Stomach (tissue), 9 donors: ENCODE data around the gene PLCG2. TPM values are rescaled to one million over a fixed set of nuclear protein-coding genes. Genes with fewer than 3 reads are reported as not detected.
A peak's percentile ranks its signal among the peaks of the same experiment; 100 is the strongest.

Experiments used
- DNase-seq, 2 donors: peaks; one replicate each; pipeline versions ENCODE4 v3.0.0 to v3.0.0-alpha.2; 2013 to 2019
- H3K27ac ChIP-seq, 5 donors: fragments of 200-600 bp in 4 of 5; sonication (generic) in 4 of 5; one replicate each; pipeline ENCODE4 v1.5.1; 2013 to 2019; ENCODE audit warnings: mild to moderate bottlenecking in 1 of 5, moderate library complexity in 1 of 5
- H3K27me3 ChIP-seq, 3 donors: fragments of 200-600 bp; sonication (generic); one replicate each; pipeline ENCODE4 v1.5.1; 2017 to 2019; ENCODE audit warnings: mixed run types in 1 of 3
- H3K36me3 ChIP-seq, 4 donors: fragments of 200-600 bp; sonication (generic); 1 replicate in 3 of 4; 2 replicates in 1 of 4; pipeline ENCODE4 v1.5.1; 2016 to 2019
- H3K4me1 ChIP-seq, 4 donors: fragments of 200-600 bp; sonication (generic); one replicate each; pipeline ENCODE4 v1.5.1; 2016 to 2019
- H3K4me3 ChIP-seq, 4 donors: fragments of 200-600 bp; sonication (generic) in 3 of 4; one replicate each; pipeline ENCODE4 v1.5.1; 2016 to 2019; ENCODE audit warnings: mild to moderate bottlenecking in 1 of 4
- H3K9me3 ChIP-seq, 4 donors: fragments of 200-600 bp; sonication (generic); one replicate each; pipeline ENCODE4 v1.5.1; 2016 to 2019
- EP300 ChIP-seq: sonication (generic); formaldehyde crosslinking; IDR thresholded peaks from one replicate; pipeline ENCODE4 v1.6.1; 2017; ENCODE audit warnings: antibody characterized with exemption
- POLR2AphosphoS5 ChIP-seq, 3 donors: sonication (generic); formaldehyde crosslinking; IDR thresholded peaks; one replicate each; pipeline ENCODE4 v1.6.1; 2016; ENCODE audit warnings: antibody characterized with exemption in 3 of 3
- WGBS, 5 donors: extraction: QIAGEN DNeasy Blood & Tissue Kit in 3 of 5; methylation state at CpG; one replicate each; pipeline versions ENCODE4 v1.1.5 to v1.1.7; 2013 to 2018; 5-methylcytosine and 5-hydroxymethylcytosine counted together
- intact Hi-C: fragments of 100-400 bp; cut with DNase I; formaldehyde crosslinking; loops from one replicate; pipeline ENCODE4 v1.15.1; 2023; ENCODE audit warnings: low total_unique reads
- polyA plus RNA-seq, 3 donors: library from polyadenylated mRNA; stranded (reverse); fragments of 200-250 nt; gene quantifications; one replicate each; pipeline ENCODE4 v1.2.3, GENCODE V29; 2013
- total RNA-seq, 5 donors: library from RNA; depleted of rRNA; stranded (reverse); fragments of >200 nt; gene quantifications; one replicate each; pipeline versions ENCODE4 v1.1.0 to v1.2.3, GENCODE V29; 2014 to 2016
- TF ChIP-seq, protein P1 (sequence below), 7 experiments: fragments of 450-650 bp in 4 of 7; fragments of 200-600 bp in 3 of 7; sonication (generic) in 3 of 7; IDR thresholded peaks; one replicate each; pipeline ENCODE4 v1.5.1; 2016 to 2019; ENCODE audit warnings: antibody characterized with exemption in 7 of 7, control low read depth in 2 of 7, mild to moderate bottlenecking in 1 of 7
- donor health status: healthy with polysubstance abuse.
- donor health status: Bipolar disorder and iron deficiency.
- donor health status: healthy.

Gene PLCG2
- total and polyA plus RNA-seq, 8 donors: 0.87 to 68.5 (median 11.1) TPM

DNA sequence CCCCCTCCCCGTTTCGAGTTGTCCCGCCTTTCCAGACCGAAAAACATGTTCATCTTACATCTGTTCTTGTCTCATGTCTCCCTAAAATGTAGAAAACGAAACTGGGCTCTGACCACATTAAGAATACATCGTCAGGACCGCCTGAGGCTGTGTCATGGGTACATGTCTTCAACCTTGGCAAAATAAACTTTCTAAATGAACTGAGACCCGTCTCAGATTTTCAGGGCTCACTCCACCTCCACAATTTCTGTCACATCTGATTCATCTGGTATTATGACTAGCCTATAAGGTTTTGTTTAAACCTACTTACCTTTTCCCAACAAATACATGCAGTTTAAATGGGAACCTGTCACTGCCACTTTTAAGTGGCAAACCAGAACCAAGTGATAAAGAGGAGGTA, 231.6 kb downstream of the PLCG2 start:
- no peak for DNase-seq
- H3K27ac ChIP-seq: peak overlapping the region in 4 of 5 donors; percentile 20 to 71 (median 54)
- H3K27me3 ChIP-seq: peaks cover 0 to 9% (median 0%) of the 10 kb centered on the region in 3 donors
- TF ChIP-seq, protein P1, sequence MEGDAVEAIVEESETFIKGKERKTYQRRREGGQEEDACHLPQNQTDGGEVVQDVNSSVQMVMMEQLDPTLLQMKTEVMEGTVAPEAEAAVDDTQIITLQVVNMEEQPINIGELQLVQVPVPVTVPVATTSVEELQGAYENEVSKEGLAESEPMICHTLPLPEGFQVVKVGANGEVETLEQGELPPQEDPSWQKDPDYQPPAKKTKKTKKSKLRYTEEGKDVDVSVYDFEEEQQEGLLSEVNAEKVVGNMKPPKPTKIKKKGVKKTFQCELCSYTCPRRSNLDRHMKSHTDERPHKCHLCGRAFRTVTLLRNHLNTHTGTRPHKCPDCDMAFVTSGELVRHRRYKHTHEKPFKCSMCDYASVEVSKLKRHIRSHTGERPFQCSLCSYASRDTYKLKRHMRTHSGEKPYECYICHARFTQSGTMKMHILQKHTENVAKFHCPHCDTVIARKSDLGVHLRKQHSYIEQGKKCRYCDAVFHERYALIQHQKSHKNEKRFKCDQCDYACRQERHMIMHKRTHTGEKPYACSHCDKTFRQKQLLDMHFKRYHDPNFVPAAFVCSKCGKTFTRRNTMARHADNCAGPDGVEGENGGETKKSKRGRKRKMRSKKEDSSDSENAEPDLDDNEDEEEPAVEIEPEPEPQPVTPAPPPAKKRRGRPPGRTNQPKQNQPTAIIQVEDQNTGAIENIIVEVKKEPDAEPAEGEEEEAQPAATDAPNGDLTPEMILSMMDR (IDR thresholded peaks at IDR 0.05): no peak
- no peak for TF ChIP-seq POLR2AphosphoS5 (IDR thresholded peaks at IDR 0.05)
- 72 to 81% (median 76%) methylated on average over 8 of the region's 8 CpGs for WGBS, 5 donors
- intact Hi-C loops: no loop called here
- H3K4me3 ChIP-seq: peak overlapping the region; percentile 59 to 69 (median 68)
- peaks cover 0 to 15% (median 2%) of the 10 kb centered on the region in 4 donors for H3K4me1 ChIP-seq
- H3K9me3 ChIP-seq: peaks cover 5 to 22% (median 20%) of the 10 kb centered on the region in 4 donors
- H3K36me3 ChIP-seq: peaks cover 0 to 10% (median 2%) of the 10 kb centered on the region in 4 donors

DNA sequence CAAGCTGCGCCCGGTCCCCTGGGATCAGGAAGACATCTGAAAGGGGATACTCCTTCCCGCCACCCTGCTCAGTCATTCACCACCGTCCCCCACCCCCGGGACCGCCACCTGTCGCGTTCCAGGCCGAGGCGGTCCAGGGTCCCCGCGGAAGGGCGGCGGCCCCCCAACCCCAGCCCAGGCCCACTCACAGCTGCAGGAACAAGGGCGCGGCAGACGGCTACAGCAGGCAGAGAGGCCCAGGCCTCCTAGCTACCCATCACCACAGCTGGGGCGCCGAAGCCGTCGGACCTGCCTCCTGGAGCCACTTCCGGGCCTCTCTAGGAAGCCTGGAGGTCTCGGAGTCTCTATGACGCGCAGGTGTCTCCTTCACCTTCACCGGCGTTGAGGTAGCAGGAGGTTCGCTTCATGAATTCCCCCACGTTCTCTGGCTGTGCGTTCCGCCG, 232.1 kb downstream of the PLCG2 start, which contains the start of gene SDR42E1:
Gene SDR42E1, minus strand, starts transcription at position 272 of the 443 bp plus-strand sequence. CDS start 10,612 bp downstream, outside the sequence.
- Histone ChIP-seq H3K36me3 (peaks cover 0 to 10% (median 2%) of the 10 kb centered on the region in 4 donors), H3K4me3 (peak within 1 kb of the TSS; percentile 59 to 69 (median 68)), H3K4me1 (peaks cover 0 to 20% (median 5%) of the 10 kb centered on the region in 4 donors), H3K27me3 (peaks cover 0 to 9% (median 0%) of the 10 kb centered on the region in 3 donors), H3K27ac (peak within 1 kb of the TSS in 4 of 5 donors; percentile 20 to 71 (median 54)), H3K9me3 (peaks cover 5 to 22% (median 21%) of the 10 kb centered on the region in 4 donors)
- intact Hi-C loops: no loop called here
- peak; percentile 80 to 91 for DNase-seq
- TF ChIP-seq EP300 (no peak), POLR2AphosphoS5 (IDR thresholded peaks at IDR 0.05) (peak in 2 of 3 donors; percentile 25 to 56)
- whole genome bisulfite sequencing, 5 donors: 3 to 10% (median 6%) methylated on average over 19 to 32 of the region's 32 CpGs

Other genes with a start within 250 kb of the PLCG2 start
- 1 to 10 TPM in 3 of 5 donors, under 1 TPM in 1, not detected in 1; 0.58 to 7.9 (median 5.6) TPM for gene SDR42E1, start 232.2 kb downstream of the PLCG2 start, total RNA-seq
- 1 to 10 TPM; 1.8 to 2.3 (median 1.8) TPM for gene SDR42E1, start 232.2 kb downstream of the PLCG2 start, polyA plus RNA-seq